Neural cell (in vitro differentiated cells): ENCODE data around the gene C1orf21. TPM values are rescaled to one million over a fixed set of nuclear protein-coding genes. Genes with fewer than 3 reads are reported as not detected.

Source experiments
- H2AFZ ChIP-seq: fragments of 200-600, 300-800 bp; sonication (generic), shearing (Covaris generic); 2 replicates; pipeline ENCODE4 v1.6.0; 2014; ENCODE audit warnings: low read depth, mild to moderate bottlenecking, antibody characterized with exemption, low read length, moderate library complexity
- H3F3A ChIP-seq: fragments of 200-600 bp; shearing (Covaris generic); 2 replicates; pipeline ENCODE4 v1.6.1; 2016; ENCODE audit warnings: mild to moderate bottlenecking, moderate library complexity, mixed read lengths, antibody characterized with exemption, low read length; ENCODE audit not compliant: insufficient read depth, poor library complexity, severe bottlenecking
- H3K27ac ChIP-seq: fragments of 200-600, 300-800 bp; sonication (generic), shearing (Covaris generic); 2 replicates; pipeline ENCODE4 v1.5.1; 2014; ENCODE audit warnings: mild to moderate bottlenecking, low read length, moderate library complexity
- H3K27me3 ChIP-seq: fragments of 300-800, 200-600 bp; sonication (generic), shearing (Covaris generic); 2 replicates; pipeline ENCODE4 v1.6.0; 2014; ENCODE audit warnings: mild to moderate bottlenecking, low read depth, low read length, moderate library complexity; ENCODE audit not compliant: insufficient read depth
- H3K36me3 ChIP-seq: fragments of 300-800, 200-600 bp; sonication (generic), shearing (Covaris generic); 2 replicates; pipeline ENCODE4 v1.5.1; 2014; ENCODE audit warnings: mild to moderate bottlenecking, antibody characterized with exemption, low read length, moderate library complexity; ENCODE audit not compliant: insufficient read depth
- H3K4me2 ChIP-seq: fragments of 300-800, 200-600 bp; sonication (generic), shearing (Covaris generic); 2 replicates; pipeline ENCODE4 v1.6.0; 2014; ENCODE audit warnings: mild to moderate bottlenecking, low read length
- H3K4me3 ChIP-seq: fragments of 300-800, 200-600 bp; sonication (generic), shearing (Covaris generic); 2 replicates; pipeline ENCODE4 v1.5.1; 2014; ENCODE audit warnings: mild to moderate bottlenecking, low read length, moderate library complexity
- H3K79me2 ChIP-seq: fragments of 200-600 bp; shearing (Covaris generic); replicated peaks from 2 replicates; pipeline ENCODE4 v1.6.0; 2014; ENCODE audit warnings: mild to moderate bottlenecking, low read length, moderate library complexity; ENCODE audit not compliant: insufficient read depth
- H3K9ac ChIP-seq: fragments of 300-800, 200-600 bp; sonication (generic), shearing (Covaris generic); 2 replicates; pipeline ENCODE4 v1.6.1; 2016; ENCODE audit warnings: mild to moderate bottlenecking, low read length, mixed read lengths
- H3K9me2 ChIP-seq: fragments of 200-600 bp; shearing (Covaris generic); 2 replicates; pipeline ENCODE4 v1.6.1; 2016; ENCODE audit warnings: mild to moderate bottlenecking, low read length, mixed read lengths; ENCODE audit not compliant: insufficient read depth
- H3K9me3 ChIP-seq: fragments of 200-600, 300-800 bp; sonication (generic), shearing (Covaris generic); 2 replicates; pipeline ENCODE4 v1.6.1; 2016; ENCODE audit warnings: mild to moderate bottlenecking, mixed run types, low read length, moderate library complexity, mixed read lengths
- H4K20me1 ChIP-seq: fragments of 200-600 bp; shearing (Covaris generic); 2 replicates; pipeline ENCODE4 v1.6.1; 2016; ENCODE audit warnings: mild to moderate bottlenecking, mixed run types; ENCODE audit not compliant: insufficient read depth
- CTCF ChIP-seq: fragments of 450-650 bp; IDR thresholded peaks from 2 replicates; pipeline ENCODE4 v1.5.1; 2014; ENCODE audit warnings: antibody characterized with exemption, mild to moderate bottlenecking, moderate library complexity; ENCODE audit not compliant: poor library complexity, severe bottlenecking
- EP300 ChIP-seq: fragments of 450-650 bp; conservative IDR thresholded peaks from 2 replicates; pipeline ENCODE4 v1.6.1; 2014; ENCODE audit warnings: antibody characterized with exemption, mild to moderate bottlenecking, moderate library complexity; ENCODE audit not compliant: poor library complexity, severe bottlenecking
- EZH2 ChIP-seq: fragments of 200-600, 300-800 bp; shearing (Covaris generic), sonication (generic); IDR thresholded peaks from 2 replicates; pipeline ENCODE4 v1.6.1; 2014; ENCODE audit warnings: antibody characterized with exemption, low read length, borderline replicate concordance, mild to moderate bottlenecking; ENCODE audit not compliant: insufficient read depth, poor library complexity, severe bottlenecking
- MXI1 ChIP-seq: fragments of 450-650 bp; conservative IDR thresholded peaks from 2 replicates; pipeline ENCODE4 v1.6.1; 2014; ENCODE audit warnings: antibody characterized with exemption, mild to moderate bottlenecking; ENCODE audit not compliant: poor library complexity, severe bottlenecking
- POLR2AphosphoS5 ChIP-seq: IDR thresholded peaks from 2 replicates; pipeline ENCODE4 v1.6.1; 2012
- RAD21 ChIP-seq: fragments of 450-650 bp; conservative IDR thresholded peaks from 2 replicates; pipeline ENCODE4 v1.6.1; 2014; ENCODE audit warnings: antibody characterized with exemption, mild to moderate bottlenecking, moderate library complexity
- REST ChIP-seq: IDR thresholded peaks from 2 replicates; pipeline ENCODE4 v1.6.1; 2012; ENCODE audit warnings: borderline replicate concordance
- SMC3 ChIP-seq: fragments of 450-650 bp; conservative IDR thresholded peaks from 2 replicates; pipeline ENCODE4 v1.6.1; 2014; ENCODE audit warnings: antibody characterized with exemption, mild to moderate bottlenecking, moderate library complexity; ENCODE audit not compliant: poor library complexity
- TAF1 ChIP-seq: IDR thresholded peaks from 2 replicates; pipeline ENCODE4 v1.6.1; 2012; ENCODE audit warnings: low read depth
- polyA plus RNA-seq: library from polyadenylated mRNA; depleted of rRNA; stranded (reverse); fragments of >200 nt; gene quantifications from 2 replicates; pipeline ENCODE4 v1.2.3, GENCODE V29; 2014

C1orf21 gene
- polyA plus RNA-seq, 1 donor from 2014 or later, result 21.1 TPM

- Histone ChIP-seq H3K9ac (no peak overlapping the region), H3F3A (no peaks in the 10 kb centered on the region), H4K20me1 (no peaks in the 10 kb centered on the region), H3K36me3 (no peaks in the 10 kb centered on the region), H3K4me2 (no peak overlapping the region), H3K9me3 (no peaks in the 10 kb centered on the region), H3K27ac (no peak overlapping the region), H3K27me3 (no peaks in the 10 kb centered on the region), H3K79me2 (no peaks in the 10 kb centered on the region), H2AFZ (no peak overlapping the region), H3K4me3 (no peak overlapping the region), H3K9me2 (no peaks in the 10 kb centered on the region)
- TF ChIP-seq EP300, result no peak
- no peak for TF ChIP-seq MXI1
- no peak for TF ChIP-seq POLR2AphosphoS5
- TF ChIP-seq EZH2, result no peak
- no peak for TF ChIP-seq CTCF
- TF ChIP-seq SMC3, result no peak
- no peak for TF ChIP-seq RAD21
Measured at GRCh38 chr1:184553845-184554244, 167.0 kb downstream of the C1orf21 start.

- TF ChIP-seq CTCF (no peak), TAF1 (no peak), MXI1 (no peak), POLR2AphosphoS5 (no peak), REST (no peak), EP300 (no peak), EZH2 (no peak), SMC3 (no peak), RAD21 (no peak)
- H3F3A ChIP-seq, result no peaks in the 10 kb centered on the region
- H4K20me1 ChIP-seq, result no peaks in the 10 kb centered on the region
- H3K79me2 ChIP-seq, result no peaks in the 10 kb centered on the region
- no peaks in the 10 kb centered on the region for H3K9me2 ChIP-seq
- H3K27me3 ChIP-seq, result no peaks in the 10 kb centered on the region
- no peak overlapping the region for H3K9ac ChIP-seq
- no peak overlapping the region for H3K4me2 ChIP-seq
- no peak overlapping the region for H3K4me3 ChIP-seq
- no peaks in the 10 kb centered on the region for H3K9me3 ChIP-seq
- H3K27ac ChIP-seq, result no peak overlapping the region
- H2AFZ ChIP-seq, result no peak overlapping the region
- H3K36me3 ChIP-seq, result no peaks in the 10 kb centered on the region
Measured at GRCh38 chr1:184555665-184556641, 169.1 kb downstream of the C1orf21 start.
